ENCODE measurements around the gene TCN2. TPM values are rescaled to one million over a fixed set of nuclear protein-coding genes. Genes with fewer than 3 reads are reported as not detected.
A peak's percentile ranks its signal among the peaks of the same experiment; 100 is the strongest.

TCN2 gene
- total RNA-seq, 1 donor from 2014 or later, result 6.7 TPM

DNA sequence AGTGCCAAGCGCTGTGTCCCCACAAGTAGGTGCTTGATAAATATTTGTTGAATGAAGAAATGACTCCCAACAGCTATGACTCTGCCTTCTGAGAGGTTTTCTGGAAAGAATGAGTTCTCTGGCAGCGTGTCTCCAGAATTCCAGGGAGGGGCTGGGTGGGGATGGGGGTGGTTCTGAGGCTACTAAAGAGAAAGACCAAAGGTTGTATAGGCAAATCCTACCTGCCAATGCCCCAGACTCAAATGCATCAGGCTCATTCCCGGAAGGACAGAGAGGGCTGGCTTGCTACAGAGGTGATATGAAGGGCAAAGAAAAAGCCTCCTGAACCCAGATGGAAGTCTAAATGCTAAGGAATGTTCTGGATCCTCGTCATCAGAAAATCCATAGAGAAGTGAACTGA lies 58.8 kb downstream of the TCN2 start:
- DNase-seq (ENCODE audit: low read depth), result no peak
- TF ChIP-seq, protein P1, sequence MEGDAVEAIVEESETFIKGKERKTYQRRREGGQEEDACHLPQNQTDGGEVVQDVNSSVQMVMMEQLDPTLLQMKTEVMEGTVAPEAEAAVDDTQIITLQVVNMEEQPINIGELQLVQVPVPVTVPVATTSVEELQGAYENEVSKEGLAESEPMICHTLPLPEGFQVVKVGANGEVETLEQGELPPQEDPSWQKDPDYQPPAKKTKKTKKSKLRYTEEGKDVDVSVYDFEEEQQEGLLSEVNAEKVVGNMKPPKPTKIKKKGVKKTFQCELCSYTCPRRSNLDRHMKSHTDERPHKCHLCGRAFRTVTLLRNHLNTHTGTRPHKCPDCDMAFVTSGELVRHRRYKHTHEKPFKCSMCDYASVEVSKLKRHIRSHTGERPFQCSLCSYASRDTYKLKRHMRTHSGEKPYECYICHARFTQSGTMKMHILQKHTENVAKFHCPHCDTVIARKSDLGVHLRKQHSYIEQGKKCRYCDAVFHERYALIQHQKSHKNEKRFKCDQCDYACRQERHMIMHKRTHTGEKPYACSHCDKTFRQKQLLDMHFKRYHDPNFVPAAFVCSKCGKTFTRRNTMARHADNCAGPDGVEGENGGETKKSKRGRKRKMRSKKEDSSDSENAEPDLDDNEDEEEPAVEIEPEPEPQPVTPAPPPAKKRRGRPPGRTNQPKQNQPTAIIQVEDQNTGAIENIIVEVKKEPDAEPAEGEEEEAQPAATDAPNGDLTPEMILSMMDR (IDR thresholded peaks at IDR 0.05; ENCODE audit: insufficient read depth, low read length, poor library complexity, severe bottlenecking), result no peak

DNA sequence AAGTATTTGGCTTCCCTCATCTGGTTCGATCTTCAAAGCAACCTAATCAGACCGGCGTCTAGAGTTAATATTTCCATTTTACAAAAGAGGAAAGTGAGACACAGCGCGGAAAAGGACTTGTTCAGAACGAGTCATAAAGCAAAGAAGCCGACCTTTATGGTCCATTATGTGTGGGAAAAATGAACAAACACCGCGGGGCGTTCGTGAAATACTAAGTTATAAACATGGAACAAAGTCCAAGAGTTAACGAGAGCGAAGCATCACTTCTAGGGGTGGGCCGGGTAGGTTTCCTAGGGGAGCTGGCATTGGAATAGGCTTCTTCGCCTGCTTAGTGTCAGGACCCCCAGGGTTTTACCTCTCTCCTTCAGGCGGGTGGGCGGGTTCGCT lies 60.1 kb downstream of the TCN2 start:
- DNase-seq (ENCODE audit: low read depth), result no peak
- Histone ChIP-seq H3K27me3 (ENCODE audit: control insufficient read depth, insufficient read depth, low read length) (peaks cover 2% of the 10 kb centered on the region), H3K36me3 (ENCODE audit: control insufficient read depth, insufficient read depth, low read length) (no peaks in the 10 kb centered on the region), H3K4me3 (ENCODE audit: low read depth, low read length) (peak overlapping the region; percentile 69)
- TF ChIP-seq, protein P1 (IDR thresholded peaks at IDR 0.05; ENCODE audit: insufficient read depth, low read length, poor library complexity, severe bottlenecking), result no peak

More for the DNA sequence above, 58.8 kb downstream of the TCN2 start:
- peaks cover 2% of the 10 kb centered on the region for H3K27me3 ChIP-seq (ENCODE audit: control insufficient read depth, insufficient read depth, low read length)
- no peak overlapping the region for H3K4me3 ChIP-seq (ENCODE audit: low read depth, low read length)
- no peaks in the 10 kb centered on the region for H3K36me3 ChIP-seq (ENCODE audit: control insufficient read depth, insufficient read depth, low read length)

DNA sequence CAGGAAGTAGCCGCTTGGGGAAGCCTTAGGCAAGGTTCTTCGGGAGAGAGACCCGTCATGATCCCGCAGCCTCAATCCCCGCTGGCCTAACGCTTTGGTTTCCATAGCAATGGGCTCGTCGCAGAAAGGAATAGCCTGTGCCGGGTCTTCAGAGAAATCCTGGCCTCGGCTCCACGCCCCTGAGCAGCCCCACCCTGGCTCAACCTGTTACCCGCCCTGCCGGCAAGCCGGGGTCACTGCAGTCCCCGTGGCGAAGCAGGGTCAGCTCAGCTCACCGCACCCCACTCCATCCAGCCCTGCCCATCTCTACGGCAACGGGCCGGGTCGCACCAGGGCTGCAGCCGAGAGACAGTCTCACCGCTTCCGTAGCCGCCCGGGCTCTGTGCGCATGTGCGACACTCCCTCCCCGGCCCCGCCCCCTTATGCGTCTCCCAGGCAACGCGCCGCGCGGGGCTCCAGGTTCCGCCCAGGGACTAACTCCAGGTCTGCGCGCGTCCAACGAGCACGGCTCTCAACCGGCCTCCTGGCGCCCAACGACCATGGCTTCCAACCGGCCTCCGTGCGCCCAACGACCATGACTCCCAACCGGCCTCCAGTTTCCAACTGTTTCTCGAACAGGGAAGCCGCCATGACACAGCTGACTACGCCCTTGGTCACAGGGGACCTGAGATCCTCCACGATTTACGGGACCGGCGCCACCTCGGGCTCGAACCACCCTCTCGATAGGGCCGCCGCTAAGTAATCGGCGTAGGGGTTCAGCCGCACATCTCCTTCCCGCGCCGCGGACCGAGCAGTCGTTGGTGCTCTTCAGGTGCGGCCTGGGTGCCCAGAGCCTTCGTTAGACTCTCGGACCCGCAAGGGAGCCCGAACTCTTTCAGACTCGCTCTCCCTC lies 60.8 kb downstream of the TCN2 start, which contains the start of gene DUSP18:
Gene DUSP18 (minus strand): TSS at position 382 of the 892 bp plus-strand sequence. CDS start 3,872 bp downstream, outside the sequence.
- Histone ChIP-seq H3K36me3 (ENCODE audit: control insufficient read depth, insufficient read depth, low read length) (no peaks in the 10 kb centered on the region), H3K27me3 (ENCODE audit: control insufficient read depth, insufficient read depth, low read length) (peaks cover 2% of the 10 kb centered on the region), H3K4me3 (ENCODE audit: low read depth, low read length) (peak within 1 kb of the TSS; percentile 69)
- TF ChIP-seq, protein P1 (IDR thresholded peaks at IDR 0.05; ENCODE audit: insufficient read depth, low read length, poor library complexity, severe bottlenecking), result peak; percentile 33
- DNase-seq (ENCODE audit: low read depth), result peak; percentile 38

DNA sequence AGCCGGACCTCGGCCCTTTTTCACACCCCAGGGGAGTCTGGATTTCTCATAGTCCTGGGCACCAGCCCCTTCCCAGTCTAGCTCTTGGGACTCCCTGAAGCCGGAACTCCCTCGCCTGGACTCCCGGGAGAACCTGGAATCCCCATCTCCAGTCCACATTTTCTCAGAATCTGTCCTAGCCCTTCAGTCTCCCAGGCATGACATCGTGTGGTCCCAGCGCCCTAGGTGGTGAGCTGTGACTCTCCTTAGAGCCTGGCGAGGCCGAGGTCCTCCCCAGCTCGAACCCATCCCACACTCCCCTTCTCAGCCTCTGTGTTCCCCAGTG lies 61.4 kb downstream of the TCN2 start:
- no peak for DNase-seq (ENCODE audit: low read depth)
- Histone ChIP-seq H3K4me3 (ENCODE audit: low read depth, low read length) (peak overlapping the region; percentile 69), H3K27me3 (ENCODE audit: control insufficient read depth, insufficient read depth, low read length) (peaks cover 2% of the 10 kb centered on the region), H3K36me3 (ENCODE audit: control insufficient read depth, insufficient read depth, low read length) (no peaks in the 10 kb centered on the region)
- TF ChIP-seq, protein P1 (IDR thresholded peaks at IDR 0.05; ENCODE audit: insufficient read depth, low read length, poor library complexity, severe bottlenecking), result no peak

DNA sequence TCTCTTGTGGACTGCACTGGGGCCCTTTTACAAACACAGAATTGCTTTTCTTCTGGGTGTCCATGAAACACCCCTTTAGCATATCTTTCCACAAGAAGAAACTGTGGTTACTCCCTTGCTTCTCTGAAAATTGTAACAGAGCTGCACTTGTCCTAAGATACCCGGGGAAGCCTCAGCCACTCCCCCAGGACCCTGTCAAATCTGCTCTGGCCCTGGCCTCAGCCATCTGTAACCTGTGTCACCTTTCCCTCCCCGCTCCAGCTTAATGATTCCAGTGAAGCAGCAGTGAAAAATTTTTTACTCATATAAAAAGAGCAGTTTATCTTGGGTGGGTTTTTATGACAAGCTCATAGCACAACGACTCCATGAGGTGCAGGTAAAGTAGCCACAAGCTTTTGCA lies 64.1 kb downstream of the TCN2 start:
- peaks cover 2% of the 10 kb centered on the region for H3K27me3 ChIP-seq (ENCODE audit: control insufficient read depth, insufficient read depth, low read length)
- TF ChIP-seq, protein P1 (IDR thresholded peaks at IDR 0.05; ENCODE audit: insufficient read depth, low read length, poor library complexity, severe bottlenecking), result no peak
- H3K36me3 ChIP-seq (ENCODE audit: control insufficient read depth, insufficient read depth, low read length), result no peaks in the 10 kb centered on the region
- DNase-seq (ENCODE audit: low read depth), result no peak
- H3K4me3 ChIP-seq (ENCODE audit: low read depth, low read length), result no peak overlapping the region
